GM12878 (cell line): Measurements from ENCODE around the gene TNIP1.

Experiments
- CBX5 ChIP-seq: sonication (generic); IDR thresholded peaks from 2 replicates; pipeline ENCODE4 v1.6.1; 2016; ENCODE audit warnings: low read depth, moderate library complexity, mild to moderate bottlenecking, inconsistent platforms
- CREB1 ChIP-seq: IDR thresholded peaks from 2 replicates; pipeline ENCODE4 v1.6.1; 2012; ENCODE audit warnings: low read depth, mild to moderate bottlenecking, inconsistent platforms
- EZH2 ChIP-seq: IDR thresholded peaks from 2 replicates; pipeline ENCODE4 v1.6.1; 2012; ENCODE audit warnings: low read depth, mild to moderate bottlenecking, control low read depth, inconsistent platforms, low read length, borderline replicate concordance; ENCODE audit not compliant: control insufficient read depth
- FOXK2 ChIP-seq: fragments of 450-650 bp; IDR thresholded peaks from 2 replicates; pipeline ENCODE4 v1.6.1; 2017; ENCODE audit warnings: mild to moderate bottlenecking, moderate library complexity
- RBBP5 ChIP-seq: fragments of 200-600 bp; sonication (generic); conservative IDR thresholded peaks from 2 replicates; pipeline ENCODE4 v1.6.1; 2016
- SMC3 ChIP-seq: IDR thresholded peaks from 2 replicates; pipeline ENCODE4 v1.6.1; 2011; ENCODE audit warnings: low read length, improper control_type of control experiment, borderline replicate concordance
- TAF1 ChIP-seq: IDR thresholded peaks from 2 replicates; pipeline ENCODE4 v1.6.1; 2011; ENCODE audit warnings: mild to moderate bottlenecking, low read depth, low read length, borderline replicate concordance
- TCF7 ChIP-seq: IDR thresholded peaks from 2 replicates; pipeline ENCODE4 v1.6.1; 2014; ENCODE audit warnings: antibody characterized with exemption, borderline replicate concordance
- TF ChIP-seq, protein P1 (sequence below), 3 experiments: IDR thresholded peaks in 2 of 3; conservative IDR thresholded peaks in 1 of 3; 2 replicates each; pipeline ENCODE4 v1.5.1; 2011; ENCODE audit warnings: low read depth in 3 of 3, low read length in 3 of 3, mild to moderate bottlenecking in 3 of 3, control low read depth in 2 of 3, moderate library complexity in 2 of 3, inconsistent platforms in 1 of 3, mixed read lengths in 1 of 3; ENCODE audit not compliant: control insufficient read depth in 2 of 3, insufficient read depth in 1 of 3; ENCODE audit errors: extremely low read depth in 1 of 3
- TF ChIP-seq, protein P2 (sequence below): IDR thresholded peaks from 2 replicates; pipeline ENCODE4 v1.6.1; 2012; ENCODE audit warnings: mild to moderate bottlenecking, low read depth, low read length

DNA sequence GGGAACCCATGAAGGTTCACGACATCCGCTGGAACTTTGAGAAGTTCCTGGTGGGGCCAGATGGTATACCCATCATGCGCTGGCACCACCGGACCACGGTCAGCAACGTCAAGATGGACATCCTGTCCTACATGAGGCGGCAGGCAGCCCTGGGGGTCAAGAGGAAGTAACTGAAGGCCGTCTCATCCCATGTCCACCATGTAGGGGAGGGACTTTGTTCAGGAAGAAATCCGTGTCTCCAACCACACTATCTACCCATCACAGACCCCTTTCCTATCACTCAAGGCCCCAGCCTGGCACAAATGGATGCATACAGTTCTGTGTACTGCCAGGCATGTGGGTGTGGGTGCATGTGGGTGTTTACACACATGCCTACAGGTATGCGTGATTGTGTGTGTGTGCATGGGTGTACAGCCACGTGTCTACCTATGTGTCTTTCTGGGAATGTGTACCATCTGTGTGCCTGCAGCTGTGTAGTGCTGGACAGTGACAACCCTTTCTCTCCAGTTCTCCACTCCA lies 52.8 kb downstream of the TNIP1 start:
- TF ChIP-seq RBBP5 = no peak
- no peak for TF ChIP-seq CBX5
- TF ChIP-seq, protein P1, sequence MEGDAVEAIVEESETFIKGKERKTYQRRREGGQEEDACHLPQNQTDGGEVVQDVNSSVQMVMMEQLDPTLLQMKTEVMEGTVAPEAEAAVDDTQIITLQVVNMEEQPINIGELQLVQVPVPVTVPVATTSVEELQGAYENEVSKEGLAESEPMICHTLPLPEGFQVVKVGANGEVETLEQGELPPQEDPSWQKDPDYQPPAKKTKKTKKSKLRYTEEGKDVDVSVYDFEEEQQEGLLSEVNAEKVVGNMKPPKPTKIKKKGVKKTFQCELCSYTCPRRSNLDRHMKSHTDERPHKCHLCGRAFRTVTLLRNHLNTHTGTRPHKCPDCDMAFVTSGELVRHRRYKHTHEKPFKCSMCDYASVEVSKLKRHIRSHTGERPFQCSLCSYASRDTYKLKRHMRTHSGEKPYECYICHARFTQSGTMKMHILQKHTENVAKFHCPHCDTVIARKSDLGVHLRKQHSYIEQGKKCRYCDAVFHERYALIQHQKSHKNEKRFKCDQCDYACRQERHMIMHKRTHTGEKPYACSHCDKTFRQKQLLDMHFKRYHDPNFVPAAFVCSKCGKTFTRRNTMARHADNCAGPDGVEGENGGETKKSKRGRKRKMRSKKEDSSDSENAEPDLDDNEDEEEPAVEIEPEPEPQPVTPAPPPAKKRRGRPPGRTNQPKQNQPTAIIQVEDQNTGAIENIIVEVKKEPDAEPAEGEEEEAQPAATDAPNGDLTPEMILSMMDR (IDR thresholded peaks at IDR 0.05 in 2 of 3, conservative IDR thresholded peaks at IDR 0.05 in 1 of 3; ENCODE audit: control insufficient read depth in 2 of 3, extremely low read depth in 1 of 3, insufficient read depth in 1 of 3, low read depth in 3 of 3, low read length in 3 of 3) = no peak
- TF ChIP-seq FOXK2 = no peak
- no peak for TF ChIP-seq EZH2
- TF ChIP-seq CREB1 = no peak
- TF ChIP-seq TCF7 = no peak
- TF ChIP-seq TAF1 = no peak
- no peak for TF ChIP-seq SMC3
- TF ChIP-seq, protein P2, sequence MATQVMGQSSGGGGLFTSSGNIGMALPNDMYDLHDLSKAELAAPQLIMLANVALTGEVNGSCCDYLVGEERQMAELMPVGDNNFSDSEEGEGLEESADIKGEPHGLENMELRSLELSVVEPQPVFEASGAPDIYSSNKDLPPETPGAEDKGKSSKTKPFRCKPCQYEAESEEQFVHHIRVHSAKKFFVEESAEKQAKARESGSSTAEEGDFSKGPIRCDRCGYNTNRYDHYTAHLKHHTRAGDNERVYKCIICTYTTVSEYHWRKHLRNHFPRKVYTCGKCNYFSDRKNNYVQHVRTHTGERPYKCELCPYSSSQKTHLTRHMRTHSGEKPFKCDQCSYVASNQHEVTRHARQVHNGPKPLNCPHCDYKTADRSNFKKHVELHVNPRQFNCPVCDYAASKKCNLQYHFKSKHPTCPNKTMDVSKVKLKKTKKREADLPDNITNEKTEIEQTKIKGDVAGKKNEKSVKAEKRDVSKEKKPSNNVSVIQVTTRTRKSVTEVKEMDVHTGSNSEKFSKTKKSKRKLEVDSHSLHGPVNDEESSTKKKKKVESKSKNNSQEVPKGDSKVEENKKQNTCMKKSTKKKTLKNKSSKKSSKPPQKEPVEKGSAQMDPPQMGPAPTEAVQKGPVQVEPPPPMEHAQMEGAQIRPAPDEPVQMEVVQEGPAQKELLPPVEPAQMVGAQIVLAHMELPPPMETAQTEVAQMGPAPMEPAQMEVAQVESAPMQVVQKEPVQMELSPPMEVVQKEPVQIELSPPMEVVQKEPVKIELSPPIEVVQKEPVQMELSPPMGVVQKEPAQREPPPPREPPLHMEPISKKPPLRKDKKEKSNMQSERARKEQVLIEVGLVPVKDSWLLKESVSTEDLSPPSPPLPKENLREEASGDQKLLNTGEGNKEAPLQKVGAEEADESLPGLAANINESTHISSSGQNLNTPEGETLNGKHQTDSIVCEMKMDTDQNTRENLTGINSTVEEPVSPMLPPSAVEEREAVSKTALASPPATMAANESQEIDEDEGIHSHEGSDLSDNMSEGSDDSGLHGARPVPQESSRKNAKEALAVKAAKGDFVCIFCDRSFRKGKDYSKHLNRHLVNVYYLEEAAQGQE = no peak
